GM12874 (cell line): ENCODE measurements around the gene ERO1B.

Experiments
- CTCF ChIP-seq: IDR thresholded peaks from 2 replicates; pipeline ENCODE4 v1.5.1; 2011; ENCODE audit warnings: low read depth, mild to moderate bottlenecking, control low read depth, low read length, moderate library complexity; ENCODE audit not compliant: insufficient read depth

Gene ERO1B

GRCh38 chr1:236281654-236282424 is at the start of gene ERO1B:
ERO1B (minus strand) TSS chr1:236281958; CDS start chr1:236281783, 175 bp downstream.
- TF ChIP-seq CTCF: 0 out of 2 replicates have a peak, but pooled peaks have one; percentile 11

- no peak for TF ChIP-seq CTCF
These were observed 44.7 kb upstream of the ERO1B start for GRCh38 chr1:236326432-236326831.

- no peak for TF ChIP-seq CTCF
These were observed 43.8 kb upstream of the ERO1B start for GRCh38 chr1:236325567-236325966.

- TF ChIP-seq CTCF: no peak
These were observed 42.2 kb upstream of the ERO1B start for GRCh38 chr1:236323819-236324411.

GRCh38 chr1:236322566-236323409 is 41.0 kb upstream of the ERO1B start:
- TF ChIP-seq CTCF: no peak

- no peak for TF ChIP-seq CTCF
These were observed 39.3 kb upstream of the ERO1B start for GRCh38 chr1:236321101-236321500.

GRCh38 chr1:236320671-236321070 is 38.9 kb upstream of the ERO1B start:
- TF ChIP-seq CTCF: no peak
